Inflammatory macrophage (primary cell): Measurements from ENCODE around the gene DIO1.
"Not testable (repeated sequence)": the region's sequence is repeated elsewhere in the genome, so short reads cannot be mapped to it uniquely, and the experiment has no call there.

ENCODE experiments used
- DNase-seq, 2 donors: peaks; one replicate each; pipeline ENCODE4 v3.0.0-alpha.2; 2020 to 2022
- total RNA-seq, 18 experiments: gene quantifications; one replicate each; lab custom pipeline; 2026; ENCODE audit warnings: mixed read lengths in 6 of 18, inconsistent platforms in 2 of 18; lab: John Stamatoyannopoulos, UW

The DIO1 gene
- 0.13 to 1.9 (median 0.35) reads per million in 18 experiments for total RNA-seq

DNA sequence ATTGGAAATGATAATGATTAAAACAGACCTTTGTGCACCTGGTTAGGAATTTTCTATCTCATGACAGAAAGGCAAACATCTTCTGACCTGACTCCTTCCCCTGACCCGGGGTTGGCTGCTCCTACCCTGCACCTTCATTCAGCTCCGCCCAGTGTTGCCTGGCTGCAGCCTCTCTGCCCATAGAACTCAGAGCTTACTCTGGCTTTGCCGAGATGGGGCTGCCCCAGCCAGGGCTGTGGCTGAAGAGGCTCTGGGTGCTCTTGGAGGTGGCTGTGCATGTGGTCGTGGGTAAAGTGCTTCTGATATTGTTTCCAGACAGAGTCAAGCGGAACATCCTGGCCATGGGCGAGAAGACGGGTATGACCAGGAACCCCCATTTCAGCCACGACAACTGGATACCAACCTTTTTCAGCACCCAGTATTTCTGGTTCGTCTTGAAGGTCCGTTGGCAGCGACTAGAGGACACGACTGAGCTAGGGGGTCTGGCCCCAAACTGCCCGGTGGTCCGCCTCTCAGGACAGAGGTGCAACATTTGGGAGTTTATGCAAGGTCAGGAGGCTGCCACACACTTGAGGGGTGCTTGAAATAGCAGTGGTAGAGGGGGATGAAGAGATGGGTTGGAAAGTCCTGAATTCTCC is at the start of gene DIO1:
DIO1 (plus strand) TSS at position 189 of the 638 bp plus-strand sequence; CDS start at position 213, 24 bp downstream.
- no peak for DNase-seq

DNA sequence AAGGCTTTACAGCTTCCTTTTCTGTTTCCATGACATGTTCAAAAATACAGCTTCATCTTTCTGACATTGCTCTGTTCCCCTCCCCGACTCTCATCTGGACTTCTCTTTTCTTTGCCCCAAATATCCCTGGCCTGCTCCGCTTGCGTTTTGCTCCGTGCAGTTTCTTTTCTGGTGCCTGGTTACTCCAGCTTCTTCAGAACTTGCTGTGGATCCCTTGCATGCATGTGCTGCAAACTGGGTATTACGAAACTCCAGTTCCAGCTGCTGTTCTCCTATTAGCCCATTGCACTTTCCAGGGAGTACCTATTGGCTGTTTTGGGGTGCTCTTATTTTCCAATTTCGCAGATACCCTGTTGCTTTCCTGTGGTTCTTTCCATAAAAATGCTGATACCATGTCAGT is 46.0 kb upstream of the DIO1 start:
- DNase-seq: peak; percentile 19 to 33

DNA sequence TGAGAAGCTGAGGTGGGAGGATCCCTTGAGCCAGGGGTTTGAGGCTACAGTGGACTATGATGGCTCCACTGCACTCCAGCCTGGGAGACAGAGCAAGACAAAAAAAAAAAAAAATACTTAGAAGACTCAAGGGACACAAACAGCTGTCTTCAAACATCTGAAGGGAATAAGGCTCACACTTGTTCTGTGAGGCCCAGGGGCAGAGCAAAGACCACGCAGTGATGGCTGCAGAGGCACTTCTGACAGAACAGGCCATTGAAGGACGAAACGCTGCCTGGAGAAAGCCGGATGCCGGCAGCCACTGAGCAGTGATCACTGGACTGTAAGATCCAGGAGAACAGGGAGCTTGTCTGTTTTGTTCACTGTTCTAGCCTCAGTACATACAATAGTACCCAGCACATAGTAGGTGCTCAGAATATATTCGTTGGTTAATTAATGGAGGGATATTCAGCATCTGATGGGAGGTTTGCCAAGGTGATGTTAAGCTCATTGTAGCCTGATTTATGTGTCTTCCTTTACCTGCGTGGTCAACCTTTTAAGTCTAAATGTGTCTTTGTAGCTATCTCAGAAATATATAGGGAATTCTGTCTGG is 43.8 kb upstream of the DIO1 start:
- DNase-seq: no peak

DNA sequence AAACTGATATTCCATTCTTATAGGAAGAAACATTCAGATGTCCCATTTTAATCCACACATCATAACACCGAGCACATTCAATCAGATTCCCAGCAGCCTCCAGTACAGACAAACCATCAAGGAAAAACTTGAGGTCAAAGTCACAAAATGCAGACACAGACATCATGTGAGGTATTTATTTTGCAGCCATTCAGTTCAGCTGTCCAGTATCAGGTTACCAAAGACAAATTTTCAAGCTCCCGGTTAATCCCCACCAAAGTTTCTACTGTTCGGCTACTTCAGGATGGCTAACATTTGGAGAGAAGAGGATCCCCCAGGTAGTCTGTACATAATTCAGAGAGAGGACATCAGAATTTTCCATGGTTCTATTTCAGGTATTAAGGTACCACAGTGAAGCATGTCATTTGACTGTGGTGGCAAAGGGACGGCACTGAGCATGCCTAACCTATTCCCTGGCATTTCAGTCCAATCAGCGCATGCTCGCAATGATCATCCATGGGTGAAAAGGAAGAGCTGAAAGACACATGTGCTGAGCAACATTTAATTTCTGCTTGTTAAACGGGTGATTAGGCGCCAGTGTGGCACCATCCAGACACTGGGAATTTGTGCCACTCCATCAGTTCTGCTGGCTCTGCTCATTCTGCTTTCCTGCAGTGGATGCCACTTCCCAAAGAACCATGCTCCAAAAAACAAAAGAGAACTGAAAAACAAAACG is 42.3 kb upstream of the DIO1 start:
- no peak for DNase-seq

DNA sequence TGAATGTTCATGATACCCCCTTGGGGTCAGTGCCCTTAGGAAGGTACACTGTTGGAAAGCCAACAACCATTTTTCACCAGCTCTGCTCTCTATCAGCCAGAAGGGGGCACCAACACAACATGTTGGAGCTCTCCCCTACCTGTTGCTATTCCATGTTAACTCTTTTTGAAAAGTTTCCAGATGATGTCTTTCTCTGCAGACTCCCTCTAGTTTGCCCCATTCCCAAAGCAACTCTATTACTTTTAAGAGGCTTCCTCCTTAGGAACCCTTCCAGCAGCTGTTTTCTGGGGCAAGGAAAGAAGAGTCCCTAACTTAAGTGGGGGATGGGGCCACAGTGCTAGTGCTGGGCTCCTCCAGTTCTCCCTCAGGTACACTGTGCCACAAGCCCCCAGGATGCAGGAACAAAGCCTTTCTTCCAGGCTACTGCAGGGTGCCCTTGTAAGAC is 33.0 kb upstream of the DIO1 start:
- DNase-seq: peak; percentile 40 to 41

DNA sequence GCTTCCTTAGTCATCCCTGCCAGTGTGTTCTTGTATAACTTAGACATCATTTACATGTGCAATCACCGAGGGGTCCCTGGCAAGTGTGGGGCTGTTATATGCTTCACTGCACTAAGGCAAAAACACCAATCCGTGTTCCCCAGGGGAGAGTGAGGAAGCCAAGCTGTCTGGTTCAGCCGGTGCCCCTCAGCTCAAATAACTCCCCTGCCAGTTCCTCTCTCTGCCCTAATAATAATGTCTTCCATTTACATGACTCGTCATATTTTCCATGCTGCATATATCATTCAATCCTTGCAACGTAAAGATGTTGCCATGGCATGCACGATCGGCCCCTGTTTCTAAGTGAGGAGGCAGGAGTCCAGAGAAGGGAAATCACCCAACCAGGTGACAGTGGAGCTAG is 31.5 kb upstream of the DIO1 start:
- DNase-seq: no peak

DNA sequence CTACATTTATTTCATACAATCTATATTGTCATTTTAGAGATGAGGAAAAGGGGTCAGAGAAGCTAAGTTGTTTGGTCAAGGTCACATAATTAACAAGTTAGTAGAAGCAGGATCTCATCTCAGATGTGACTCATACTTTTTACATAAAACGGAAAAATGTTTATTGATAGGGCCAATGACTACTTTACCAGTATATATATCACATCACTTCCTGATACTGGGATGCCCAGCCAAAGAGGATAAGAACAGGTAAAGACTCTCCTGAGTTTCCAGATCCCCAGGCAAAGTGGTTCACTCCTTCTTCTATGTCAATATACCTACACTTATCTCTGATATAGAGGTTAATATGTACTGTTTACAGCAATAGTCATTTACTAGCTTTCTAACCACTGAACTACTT is 25.4 kb upstream of the DIO1 start:
- no peak for DNase-seq

DNA sequence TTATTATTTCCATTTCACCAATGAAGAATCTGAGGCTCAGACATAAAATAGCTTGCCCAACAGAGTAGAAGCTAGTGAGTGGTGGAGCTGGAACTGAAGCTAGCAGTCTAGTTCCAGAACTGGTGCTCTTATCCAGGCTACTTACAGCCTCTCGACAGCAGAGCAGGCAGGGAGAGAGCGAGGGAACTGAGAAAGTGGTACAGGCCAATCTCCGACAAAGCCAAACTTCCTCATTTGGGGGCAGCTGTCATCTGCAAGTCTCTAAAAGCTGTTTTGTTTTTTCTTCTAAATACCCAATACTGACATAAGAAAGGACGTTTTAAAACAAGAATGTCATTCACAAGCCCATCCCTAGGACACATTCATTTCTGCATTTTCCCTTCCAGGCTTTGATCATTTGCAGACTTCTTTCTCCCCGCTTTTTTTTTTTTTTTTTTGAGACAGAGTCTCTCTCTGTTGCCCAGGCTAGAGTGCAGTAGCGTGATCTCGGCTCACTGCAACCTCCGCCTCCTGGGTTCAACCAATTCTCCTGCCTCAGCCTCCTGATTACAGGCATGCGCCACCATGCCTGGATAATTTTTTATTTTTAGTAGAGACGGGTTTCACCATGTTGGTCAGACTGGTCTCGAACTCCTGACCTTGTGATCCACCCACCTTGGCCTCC is 24.4 kb upstream of the DIO1 start:
- peak; percentile 18 to 29 for DNase-seq

DNA sequence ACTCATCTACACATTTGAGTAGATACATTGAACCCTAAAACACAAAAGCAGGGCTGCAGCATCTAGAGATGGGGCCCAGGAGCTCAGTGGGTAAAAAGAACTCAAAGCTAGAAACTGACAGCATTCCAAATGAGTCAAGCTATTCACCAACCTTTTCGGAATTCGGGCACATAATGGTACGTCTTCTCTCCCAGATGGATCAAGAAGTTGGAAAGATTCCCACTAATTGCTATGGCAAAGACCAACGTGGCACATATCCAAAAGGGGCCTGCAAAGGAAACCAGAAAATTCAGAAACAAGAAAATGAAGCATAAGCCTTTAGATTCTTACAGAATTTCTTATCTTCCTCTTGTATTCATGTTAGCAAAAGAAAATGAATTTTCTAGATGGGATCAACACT is 22.8 kb upstream of the DIO1 start:
- no peak for DNase-seq

DNA sequence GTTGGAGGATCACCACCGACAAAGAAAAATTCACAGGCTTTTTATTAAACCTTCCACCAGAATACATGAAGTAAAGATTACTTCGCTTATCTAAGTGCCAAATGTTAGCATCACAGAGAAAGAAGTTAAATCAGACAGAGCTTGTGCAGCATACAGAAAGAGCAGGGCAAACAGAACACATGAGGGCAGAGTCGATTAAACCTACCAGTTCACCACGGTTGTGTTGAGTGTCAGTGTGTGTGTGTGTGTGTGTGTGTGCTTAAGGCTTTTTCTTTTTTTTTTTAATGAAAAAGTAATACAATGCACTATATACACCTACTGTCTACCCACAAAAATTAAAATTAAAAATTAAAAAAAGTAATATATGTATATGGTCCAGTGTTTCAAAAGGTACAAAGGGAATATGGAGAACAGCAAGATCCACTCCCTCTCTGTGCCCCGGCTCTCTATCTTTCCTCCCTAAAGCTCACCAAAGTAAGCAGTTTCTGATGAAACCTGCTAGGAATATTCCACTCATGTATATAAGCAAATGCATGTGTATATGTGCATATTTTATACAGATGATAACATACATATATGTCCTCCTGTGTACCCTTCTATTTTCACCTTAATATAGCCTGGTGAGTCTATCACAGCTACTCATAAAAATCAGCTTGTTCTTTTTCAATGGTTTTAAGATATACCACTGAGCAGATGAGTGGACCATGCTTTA is 22.1 kb upstream of the DIO1 start:
- no peak for DNase-seq

DNA sequence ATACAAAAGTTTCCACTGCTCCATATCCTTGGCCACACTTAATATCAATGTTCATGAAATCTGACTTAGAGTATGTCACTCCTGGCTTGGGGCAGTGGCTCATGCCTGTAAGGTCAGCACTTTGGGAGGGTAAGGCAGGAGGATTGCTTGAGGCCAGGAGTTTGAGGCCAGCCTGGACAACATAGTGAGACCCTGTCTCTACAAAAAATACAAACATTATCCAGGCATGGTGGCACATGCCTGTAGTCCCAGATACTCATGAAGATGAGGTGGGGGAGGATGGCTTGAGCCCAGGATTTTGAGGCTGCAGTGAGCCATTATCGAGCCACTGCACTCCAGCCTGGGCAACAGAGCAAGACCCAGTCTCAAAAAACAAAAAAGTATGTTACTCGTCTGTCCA is 18.8 kb upstream of the DIO1 start:
- DNase-seq: not testable (repeated sequence)

DNA sequence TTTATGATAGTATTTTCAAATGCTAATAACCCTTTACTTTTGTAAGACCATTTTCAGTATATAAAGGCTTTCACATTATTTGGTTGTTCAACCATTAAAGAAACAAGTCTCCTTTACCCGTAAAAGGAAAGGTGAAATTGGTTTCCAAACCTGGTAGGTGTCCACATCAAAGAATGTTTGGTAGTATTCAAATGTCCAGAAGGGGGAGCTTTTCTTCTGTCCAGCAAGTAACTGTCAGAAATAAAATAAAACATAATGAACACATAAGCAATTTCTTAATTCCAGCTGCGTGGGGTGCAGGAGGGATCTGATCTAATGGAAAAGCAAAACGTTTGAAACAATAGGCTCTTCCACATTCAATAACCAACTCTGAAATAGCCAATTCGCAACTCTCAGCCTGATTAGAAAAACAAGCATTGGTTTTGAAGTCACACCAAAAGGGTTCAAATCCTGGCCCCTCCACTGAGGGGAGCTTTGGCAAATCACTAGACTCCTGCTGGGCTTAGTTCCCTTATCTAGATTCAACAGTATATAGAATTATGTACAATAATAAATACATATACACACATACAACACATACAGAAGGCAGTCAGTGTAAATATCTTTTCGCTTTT is 15.4 kb upstream of the DIO1 start:
- peak; percentile 51 to 63 for DNase-seq

DNA sequence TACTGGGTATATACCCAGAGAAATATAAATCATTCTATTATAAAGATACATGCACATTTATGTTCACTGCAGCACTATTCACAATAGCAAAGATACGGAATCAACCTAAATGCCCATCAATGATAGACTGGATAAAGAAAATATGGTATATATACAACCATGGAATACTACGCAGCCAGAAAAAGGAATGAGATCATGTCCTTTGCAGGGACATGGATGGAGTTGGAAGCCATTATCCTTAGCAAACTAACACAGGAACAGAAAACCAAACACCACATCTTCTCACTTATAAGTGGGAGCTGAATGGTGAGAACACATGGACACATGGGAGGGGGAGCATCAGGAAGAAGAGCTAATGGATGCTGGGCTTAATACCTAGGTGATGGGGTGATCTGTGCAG is 12.1 kb upstream of the DIO1 start:
- DNase-seq: not testable (repeated sequence)

DNA sequence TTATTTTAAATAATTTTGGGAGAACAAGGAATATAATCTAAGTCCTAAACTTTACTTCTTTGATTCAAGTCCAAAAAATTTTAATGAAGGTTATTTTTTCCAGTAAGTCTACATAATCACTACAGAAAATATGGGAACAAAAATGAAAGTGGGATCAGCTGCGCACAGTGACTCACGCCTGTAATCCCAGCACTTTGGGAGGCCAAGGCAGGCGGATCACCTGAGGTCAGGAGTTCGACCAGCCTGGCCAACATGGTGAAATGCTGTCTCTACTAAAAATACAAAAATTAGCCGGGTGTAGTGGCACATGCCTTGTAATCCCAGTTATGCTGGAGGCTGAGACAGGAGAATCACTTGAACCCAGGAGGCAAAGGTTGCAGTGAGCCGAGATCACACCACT is 10.4 kb upstream of the DIO1 start:
- not testable (repeated sequence) for DNase-seq

DNA sequence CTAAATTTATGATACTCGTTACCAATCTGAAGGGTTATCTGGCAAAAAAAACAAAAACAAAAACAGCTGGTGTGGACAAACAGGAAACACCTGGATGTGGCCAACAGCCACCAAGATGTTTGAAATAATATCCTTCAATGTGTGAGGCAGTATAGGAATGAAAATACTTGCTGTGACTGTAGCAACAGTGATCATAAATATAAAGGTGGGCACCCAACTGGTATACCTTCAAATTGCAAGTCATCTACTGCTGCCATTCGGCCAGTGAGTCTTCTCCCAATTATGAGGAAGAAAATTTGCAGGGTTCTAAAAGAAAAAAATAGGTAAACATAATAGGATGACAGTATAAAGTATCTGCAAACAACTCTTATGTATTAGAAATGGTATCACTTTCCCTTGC is 5.3 kb upstream of the DIO1 start:
- DNase-seq: no peak

DNA sequence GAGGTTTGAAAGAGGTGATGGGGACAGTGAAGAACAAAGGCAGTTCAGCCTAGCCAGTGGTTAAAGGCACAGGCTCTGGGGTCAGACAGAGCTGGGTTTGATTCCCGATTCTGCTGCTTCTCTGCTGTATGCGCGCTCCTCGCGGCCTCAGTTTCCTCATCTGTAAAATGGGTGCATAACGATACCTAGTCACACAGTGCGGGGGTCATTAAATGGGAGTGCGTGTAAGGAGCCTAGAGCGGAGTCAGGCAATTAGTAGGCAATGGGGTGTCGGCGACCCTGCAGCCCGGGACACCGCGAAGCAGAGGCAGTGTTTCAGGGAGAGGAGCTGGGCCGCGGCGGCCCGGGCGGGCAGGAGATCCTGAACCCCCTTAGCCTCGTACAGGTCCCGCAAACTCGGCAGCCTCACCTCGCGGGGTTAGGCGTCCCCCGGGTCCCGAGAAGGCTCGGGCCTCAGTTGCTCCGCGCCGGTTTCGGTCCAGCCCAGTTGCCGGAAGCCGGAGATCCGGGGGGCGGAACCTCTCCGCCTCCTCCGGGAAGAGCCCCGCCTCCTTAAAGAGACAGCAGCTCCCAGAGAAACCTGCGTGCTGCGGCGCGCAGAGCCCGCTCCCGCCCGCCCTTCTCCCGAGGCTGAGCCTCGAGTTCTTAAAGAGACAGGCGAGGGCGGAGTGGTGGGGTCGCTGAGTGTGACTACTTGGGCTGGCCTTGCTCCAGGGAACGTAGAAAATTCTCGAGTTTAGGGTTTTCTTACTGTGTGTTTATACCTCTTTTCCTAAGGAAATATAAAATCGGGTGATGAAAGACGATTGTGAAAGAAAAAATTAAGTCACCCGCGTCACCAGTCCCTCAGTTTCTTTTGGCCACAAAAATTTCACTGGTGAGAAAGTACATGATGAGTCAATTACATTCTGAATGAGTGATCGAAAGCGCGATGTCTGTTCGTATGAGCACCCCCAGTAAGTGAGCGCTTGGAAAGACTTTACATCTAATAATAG is 4.4 kb upstream of the DIO1 start, which contains the start of gene YIPF1:
YIPF1 (minus strand) TSS at position 494 of the 995 bp plus-strand sequence. CDS start 860 bp downstream, outside the sequence.
- DNase-seq: peak; percentile 80 to 90

DNA sequence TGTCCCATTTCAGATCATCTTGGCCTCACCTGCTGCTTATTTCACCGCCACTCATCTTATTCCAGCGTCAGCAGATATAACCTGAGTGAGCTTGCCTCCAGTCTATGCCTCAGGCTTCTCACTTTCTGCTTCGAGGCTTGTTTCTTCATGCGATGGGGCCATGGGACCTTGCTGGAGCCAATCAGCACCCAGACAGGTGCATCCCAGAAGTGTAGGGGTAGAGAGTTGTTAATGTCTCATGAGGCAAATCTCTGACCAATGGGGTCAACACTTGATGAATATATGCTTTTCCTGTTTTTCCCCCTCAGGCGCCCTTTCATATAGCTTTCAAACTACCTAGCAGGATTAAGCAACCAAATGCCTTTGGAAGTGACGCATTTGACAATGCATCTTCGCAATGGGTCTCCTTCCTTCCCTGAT is 3.5 kb upstream of the DIO1 start:
- no peak for DNase-seq

DNA sequence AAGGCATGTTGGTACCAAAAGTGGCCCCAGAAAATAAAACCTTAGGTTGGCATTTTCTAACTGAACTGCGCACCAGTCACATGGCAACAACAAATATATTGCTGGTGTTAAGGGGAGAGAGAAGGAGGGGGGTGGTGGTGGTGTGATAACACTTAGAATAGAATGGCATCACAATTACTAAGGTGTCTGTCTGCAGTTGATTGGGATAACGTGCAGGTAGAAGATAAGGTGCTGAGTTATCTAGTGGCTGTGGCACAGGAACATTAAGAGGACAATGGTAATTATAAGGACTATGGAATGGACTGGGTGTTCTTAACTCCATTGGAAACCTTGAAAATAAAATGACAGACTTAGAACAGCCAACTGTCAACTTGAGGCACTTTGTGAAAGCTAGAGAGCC is 3.0 kb upstream of the DIO1 start:
- no peak for DNase-seq

DNA sequence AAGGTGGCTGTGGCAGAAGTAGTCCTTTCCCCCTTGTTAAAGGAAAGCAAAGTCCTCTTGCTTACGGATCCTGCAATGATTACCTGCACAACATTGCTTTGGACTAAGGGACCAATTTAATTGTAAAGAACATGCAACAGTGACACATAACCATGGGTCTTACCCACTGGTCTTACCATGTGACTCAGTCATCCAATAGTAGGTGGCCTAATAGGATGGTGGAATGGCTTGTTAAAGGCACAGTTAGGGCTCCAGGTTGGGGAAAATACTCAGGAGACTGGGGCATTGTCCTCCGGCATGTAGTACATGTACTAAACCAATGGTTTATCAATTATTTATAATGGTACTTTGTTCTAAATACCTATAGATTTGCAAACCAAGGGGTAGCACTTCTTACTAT is 2.3 kb upstream of the DIO1 start:
- peak in 1 of 2 donors; percentile 35 for DNase-seq

DNA sequence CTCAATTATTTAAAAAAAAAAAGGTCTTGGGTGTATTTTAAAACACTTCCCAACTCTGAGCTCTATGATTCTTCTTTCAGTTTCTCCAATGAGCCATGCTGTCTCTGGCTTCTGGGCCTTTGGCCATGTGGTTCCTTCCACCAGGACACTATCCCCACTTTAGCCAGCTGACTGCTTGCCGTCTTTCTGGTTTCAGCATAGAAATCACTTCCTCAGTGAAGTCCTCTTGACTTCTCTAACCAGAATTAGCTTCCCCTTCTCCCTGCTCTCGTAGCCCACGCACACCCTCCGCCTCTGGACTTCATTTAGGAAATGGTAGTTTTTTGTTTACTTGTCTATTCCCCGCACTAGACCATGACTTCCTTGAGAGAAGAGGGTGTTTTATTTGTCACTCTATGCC is 1.1 kb upstream of the DIO1 start:
- DNase-seq: peak; percentile 95 to 96

DNA sequence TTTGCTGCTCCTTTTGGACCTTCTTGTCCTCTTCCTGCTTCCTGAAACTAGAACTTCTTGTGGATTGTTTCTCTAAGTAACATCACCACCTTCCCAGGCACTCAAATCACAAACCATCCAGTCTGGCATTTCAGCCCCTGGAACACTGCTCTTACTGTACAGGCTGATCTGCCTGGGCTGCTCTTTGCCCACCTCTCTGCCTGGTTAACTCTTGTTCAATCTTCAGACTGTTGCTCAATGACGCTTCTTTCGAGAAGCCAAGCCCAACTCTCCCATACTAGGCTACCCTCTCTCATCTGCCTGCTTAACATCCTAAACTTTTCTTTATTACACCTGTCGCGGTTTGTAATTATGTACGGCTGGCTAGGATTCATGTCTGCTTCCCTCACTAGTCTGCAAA is 657 bp downstream of the DIO1 start:
- no peak for DNase-seq
